H9 (cell line): ENCODE measurements around the gene RAB2B. TPM values are rescaled to one million over a fixed set of nuclear protein-coding genes. Genes with fewer than 3 reads are reported as not detected.

Experiments used
- DNase-seq: peaks from one replicate; pipeline ENCODE4 v3.0.0-alpha.2; 2017
- H2AFZ ChIP-seq: one replicate; pipeline ENCODE4 v1.6.1; 2013; ENCODE audit warnings: mild to moderate bottlenecking, low read length, control low read depth, moderate library complexity
- H2AK5ac ChIP-seq: 2 replicates; pipeline ENCODE4 v1.6.1; 2013; ENCODE audit warnings: low read length, control low read depth, mixed read lengths; ENCODE audit not compliant: insufficient read length
- H2BK120ac ChIP-seq: one replicate; pipeline ENCODE4 v1.6.1; 2013; ENCODE audit warnings: low read depth, mild to moderate bottlenecking, low read length, control low read depth, inconsistent platforms; ENCODE audit not compliant: poor library complexity, severe bottlenecking
- H2BK12ac ChIP-seq: 2 replicates; pipeline ENCODE4 v1.6.1; 2013; ENCODE audit warnings: low read length, control low read depth, mixed read lengths, low read depth; ENCODE audit not compliant: insufficient read length
- H2BK15ac ChIP-seq: 2 replicates; pipeline ENCODE4 v1.6.1; 2013; ENCODE audit warnings: low read depth, low read length, control low read depth
- H2BK20ac ChIP-seq: one replicate; pipeline ENCODE4 v1.6.1; 2013; ENCODE audit warnings: low read depth, mild to moderate bottlenecking, low read length, control low read depth, inconsistent platforms; ENCODE audit not compliant: poor library complexity, severe bottlenecking
- H2BK5ac ChIP-seq: 2 replicates; pipeline ENCODE4 v1.6.1; 2013; ENCODE audit warnings: low read length, control low read depth, mixed read lengths; ENCODE audit not compliant: insufficient read length
- H3K14ac ChIP-seq: 2 replicates; pipeline ENCODE4 v1.6.1; 2013; ENCODE audit warnings: low read length, control low read depth; ENCODE audit not compliant: insufficient read depth
- H3K18ac ChIP-seq: 2 replicates; pipeline ENCODE4 v1.6.1; 2013; ENCODE audit warnings: low read depth, mild to moderate bottlenecking, mixed read lengths, low read length, control low read depth; ENCODE audit not compliant: insufficient read length
- H3K23ac ChIP-seq: 2 replicates; pipeline ENCODE4 v1.6.1; 2013; ENCODE audit warnings: low read length, control low read depth, mixed read lengths, low read depth; ENCODE audit not compliant: insufficient read length
- H3K23me2 ChIP-seq: 2 replicates; pipeline ENCODE4 v1.6.1; 2013; ENCODE audit warnings: low read depth, mild to moderate bottlenecking, mixed read lengths, low read length, control low read depth; ENCODE audit not compliant: insufficient read length, poor library complexity, severe bottlenecking
- H3K27ac ChIP-seq: 2 replicates; pipeline ENCODE4 v1.5.1; 2013; ENCODE audit warnings: low read length, control low read depth, mixed read lengths, low read depth; ENCODE audit not compliant: insufficient read length
- H3K27me3 ChIP-seq: 2 replicates; pipeline ENCODE4 v1.6.1; 2013; ENCODE audit warnings: low read length, control low read depth, inconsistent platforms; ENCODE audit not compliant: insufficient read depth
- H3K4ac ChIP-seq: 2 replicates; pipeline ENCODE4 v1.6.1; 2013; ENCODE audit warnings: low read depth, mild to moderate bottlenecking, control low read depth, inconsistent platforms, low read length, moderate library complexity
- H3K4me1 ChIP-seq: 2 replicates; pipeline ENCODE4 v1.6.1; 2013; ENCODE audit warnings: low read length, control low read depth, inconsistent platforms; ENCODE audit not compliant: insufficient read depth
- H3K4me2 ChIP-seq: 2 replicates; pipeline ENCODE4 v1.6.1; 2013; ENCODE audit warnings: low read length, control low read depth, mixed read lengths; ENCODE audit not compliant: insufficient read length, insufficient read depth
- H3K56ac ChIP-seq: 2 replicates; pipeline ENCODE4 v1.6.1; 2013; ENCODE audit warnings: low read depth, mild to moderate bottlenecking, mixed read lengths, low read length, control low read depth; ENCODE audit not compliant: insufficient read length
- H3K79me1 ChIP-seq: 2 replicates; pipeline ENCODE4 v1.6.1; 2013; ENCODE audit warnings: low read depth, mild to moderate bottlenecking, moderate library complexity, low read length, control low read depth, inconsistent platforms; ENCODE audit not compliant: insufficient read depth, poor library complexity, severe bottlenecking
- H3K79me2 ChIP-seq: 2 replicates; pipeline ENCODE4 v1.6.1; 2013; ENCODE audit warnings: low read length, control low read depth, inconsistent platforms; ENCODE audit not compliant: insufficient read depth
- H3K9ac ChIP-seq: 2 replicates; pipeline ENCODE4 v1.6.1; 2013; ENCODE audit warnings: low read length, control low read depth, mixed read lengths; ENCODE audit not compliant: insufficient read length; ENCODE audit errors: extremely low read depth
- H3K9me3 ChIP-seq: one replicate; pipeline ENCODE4 v1.6.1; 2013; ENCODE audit warnings: low read depth, low read length, inconsistent platforms; ENCODE audit not compliant: control insufficient read depth
- H3T11ph ChIP-seq: one replicate; pipeline ENCODE4 v1.6.1; 2013; ENCODE audit warnings: mild to moderate bottlenecking, low read length, control low read depth, inconsistent platforms
- H4K20me1 ChIP-seq: one replicate; pipeline ENCODE4 v1.6.1; 2013; ENCODE audit not compliant: control insufficient read depth, insufficient read length, insufficient read depth
- H4K5ac ChIP-seq: 2 replicates; pipeline ENCODE4 v1.6.1; 2013; ENCODE audit warnings: low read depth, mild to moderate bottlenecking, mixed read lengths, low read length, control low read depth; ENCODE audit not compliant: insufficient read length
- H4K8ac ChIP-seq: replicated peaks from 2 replicates; pipeline ENCODE4 v1.6.1; 2013; ENCODE audit warnings: low read length, control low read depth, mixed read lengths, low read depth; ENCODE audit not compliant: insufficient read length
- H4K91ac ChIP-seq: 2 replicates; pipeline ENCODE4 v1.6.1; 2013; ENCODE audit warnings: low read depth, mild to moderate bottlenecking, moderate library complexity, mixed read lengths, low read length, control low read depth; ENCODE audit not compliant: insufficient read length
- H3K27ac Mint-ChIP-seq, 3 experiments: 2 replicates in 2 of 3; 3 replicates in 1 of 3; pipeline ENCODE4 v1.8.0; 2020 to 2021; ENCODE audit warnings: mixed read lengths in 3 of 3, mild to moderate bottlenecking in 1 of 3, moderate library complexity in 1 of 3
- H3K27me3 Mint-ChIP-seq: 2 replicates; pipeline ENCODE4 v1.8.0; 2021; ENCODE audit warnings: low read depth, mild to moderate bottlenecking, moderate library complexity, mixed read lengths
- H3K36me3 Mint-ChIP-seq, 3 experiments: 2 replicates in 2 of 3; 3 replicates in 1 of 3; pipeline ENCODE4 v1.8.0; 2020 to 2021; ENCODE audit warnings: low read depth in 3 of 3, mixed read lengths in 3 of 3; ENCODE audit not compliant: insufficient read depth in 1 of 3
- H3K4me1 Mint-ChIP-seq, 2 experiments: 2 replicates each; pipeline ENCODE4 v1.8.0; 2020; ENCODE audit warnings: mixed read lengths in 2 of 2
- H3K4me3 Mint-ChIP-seq, 2 experiments: 2 replicates in 1 of 2; 3 replicates in 1 of 2; pipeline ENCODE4 v1.8.0; 2020 to 2021; ENCODE audit warnings: mild to moderate bottlenecking in 2 of 2, mixed read lengths in 2 of 2, moderate library complexity in 1 of 2
- H3K9me3 Mint-ChIP-seq, 2 experiments: 2 replicates in 1 of 2; 3 replicates in 1 of 2; pipeline ENCODE4 v1.8.0; 2020; ENCODE audit warnings: mild to moderate bottlenecking in 2 of 2, mixed read lengths in 2 of 2, moderate library complexity in 1 of 2
- CTCF ChIP-seq: fragments of 200-600 bp; sonication (generic); conservative IDR thresholded peaks from 3 replicates; pipeline ENCODE4 v1.8.0; 2021; ENCODE audit warnings: antibody characterized with exemption, mild to moderate bottlenecking
- WGBS: extraction: QIAGEN DNeasy Blood & Tissue Kit; methylation state at CpG from one replicate; pipeline ENCODE4 v1.1.7; 2013; ENCODE audit warnings: missing lambda C conversion rate, low lambda C conversion rate, mixed read lengths; ENCODE audit not compliant: insufficient read length; ENCODE audit errors: extremely low coverage; 5-methylcytosine and 5-hydroxymethylcytosine counted together
- total RNA-seq: library from RNA; stranded (reverse); gene quantifications from 2 replicates; pipeline ENCODE4 v1.2.1, GENCODE V29; 2021

RAB2B gene
- total RNA-seq, 1 experiment from 2014 or later = 27.9 TPM

- peak within 1 kb of the TSS; percentile 97 to 100 (median 99) for H3K27ac Mint-ChIP-seq
- Histone ChIP-seq H2BK120ac (peak within 1 kb of the TSS; percentile 95), H4K8ac (no peak within 1 kb of the TSS), H3K4me1 (peaks cover 18% of the 10 kb centered on the region; the same call in 1 of the 2 replicates), H4K20me1 (no peaks in the 10 kb centered on the region), H2BK20ac (no peak within 1 kb of the TSS), H2AK5ac (no peak within 1 kb of the TSS), H3K23me2 (peaks cover 8% of the 10 kb centered on the region), H3K23ac (no peak within 1 kb of the TSS), H3K18ac (peak within 1 kb of the TSS; percentile 95), H3K9me3 (no peaks in the 10 kb centered on the region), H3K56ac (no peak within 1 kb of the TSS), H3K27ac (peak within 1 kb of the TSS; percentile 98), H3K9ac (peak within 1 kb of the TSS; percentile 82), H4K5ac (no peak within 1 kb of the TSS), H3K4ac (no peak within 1 kb of the TSS; the same call in 1 of the 2 replicates), H2BK5ac (peak within 1 kb of the TSS; percentile 57), H4K91ac (no peak within 1 kb of the TSS), H3K14ac (peak within 1 kb of the TSS; percentile 94), H3K79me1 (peaks cover 15% of the 10 kb centered on the region), H3K4me2 (peak within 1 kb of the TSS; percentile 65), H3K27me3 (no peaks in the 10 kb centered on the region), H3T11ph (peak within 1 kb of the TSS; percentile 91), H2BK15ac (no peak within 1 kb of the TSS), H3K79me2 (peaks cover 15% of the 10 kb centered on the region; the same call in 1 of the 2 replicates), H2BK12ac (peak within 1 kb of the TSS; percentile 40), H2AFZ (no peak within 1 kb of the TSS)
- no CpG with 5 or more reads among the region's 43 CpGs for WGBS
- peak within 1 kb of the TSS; percentile 83 to 86 for H3K4me3 Mint-ChIP-seq
- H3K4me1 Mint-ChIP-seq = peaks cover 76 to 77% of the 10 kb centered on the region in 2 experiments
- TF ChIP-seq CTCF = no peak
- no peaks in the 10 kb centered on the region for H3K9me3 Mint-ChIP-seq
- H3K36me3 Mint-ChIP-seq = peaks cover 47 to 69% (median 53%) of the 10 kb centered on the region in 3 experiments
- DNase-seq = peak; percentile 99
- H3K27me3 Mint-ChIP-seq = no peaks in the 10 kb centered on the region
Measured at GRCh38 chr14:21525962-21526671, 49.4 kb upstream of the RAB2B start, which contains the start of gene SALL2. Gene SALL2 (minus strand): TSS chr14:21526346. CDS start chr14:21526127, 219 bp downstream.
